ENCODE measurements around the gene KCNJ14. TPM values are rescaled to one million over a fixed set of nuclear protein-coding genes. Genes with fewer than 3 reads are reported as not detected.

The KCNJ14 gene
- total and polyA plus RNA-seq, 5 donors from 2014 or later, result 0.03 to 2.2 (median 0.23) TPM; not detected in 1

DNA sequence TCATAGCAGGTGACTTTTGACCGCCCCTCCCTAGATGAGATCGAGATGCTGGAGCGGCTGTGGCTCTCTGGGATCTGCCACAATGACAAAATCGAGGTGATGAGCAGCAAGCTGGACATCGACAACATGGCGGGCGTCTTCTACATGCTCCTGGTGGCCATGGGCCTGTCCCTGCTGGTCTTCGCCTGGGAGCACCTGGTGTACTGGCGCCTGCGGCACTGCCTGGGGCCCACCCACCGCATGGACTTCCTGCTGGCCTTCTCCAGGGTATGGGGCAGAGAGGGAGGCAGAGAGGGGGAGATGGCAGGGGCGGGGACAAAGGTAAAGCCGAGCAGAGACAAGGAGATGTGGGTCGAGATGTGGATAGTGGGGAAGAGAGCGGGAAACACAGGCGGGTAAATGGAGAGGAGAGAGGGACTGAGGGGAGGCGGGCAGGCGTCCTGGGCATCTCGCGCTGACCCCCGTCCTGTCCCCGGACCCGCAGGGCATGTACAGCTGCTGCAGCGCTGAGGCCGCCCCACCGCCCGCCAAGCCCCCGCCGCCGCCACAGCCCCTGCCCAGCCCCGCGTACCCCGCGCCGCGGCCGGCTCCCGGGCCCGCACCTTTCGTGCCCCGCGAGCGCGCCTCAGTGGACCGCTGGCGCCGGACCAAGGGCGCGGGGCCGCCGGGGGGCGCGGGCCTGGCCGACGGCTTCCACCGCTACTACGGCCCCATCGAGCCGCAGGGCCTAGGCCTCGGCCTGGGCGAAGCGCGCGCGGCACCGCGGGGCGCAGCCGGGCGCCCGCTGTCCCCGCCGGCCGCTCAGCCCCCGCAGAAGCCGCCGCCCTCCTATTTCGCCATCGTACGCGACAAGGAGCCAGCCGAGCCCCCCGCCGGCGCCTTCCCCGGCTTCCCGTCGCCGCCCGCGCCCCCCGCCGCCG, 13.0 kb upstream of the KCNJ14 start:
- Mint-ChIP-seq H3K4me1 (peaks cover 0 to 39% (median 16%) of the 10 kb centered on the region in 4 donors), H3K9me3 (no peaks in the 10 kb centered on the region), H3K4me3 (peak overlapping the region in 3 of 4 donors; percentile 58 to 82 (median 67)), H3K36me3 (peaks cover 1% of the 10 kb centered on the region), H3K27ac (no peak overlapping the region), H3K27me3 (peaks cover 52% of the 10 kb centered on the region)
- Histone ChIP-seq H3K4me3 (ENCODE audit: low read depth, low read length) (no peak overlapping the region), H3K27ac (ENCODE audit: insufficient read depth, low read length, poor library complexity, severe bottlenecking) (no peak overlapping the region), H3K36me3 (ENCODE audit: control insufficient read depth, insufficient read depth, low read length) (peaks cover under 1% of the 10 kb centered on the region), H3K27me3 (ENCODE audit: control insufficient read depth, insufficient read depth, low read length) (peaks cover 9% of the 10 kb centered on the region), H3K4me1 (ENCODE audit: control insufficient read depth, insufficient read depth, low read length, poor library complexity, severe bottlenecking) (peaks cover 28% of the 10 kb centered on the region), H3K9me3 (ENCODE audit: control insufficient read depth in 2 of 2, low read length in 2 of 2) (no peaks in the 10 kb centered on the region)
- ATAC-seq (ENCODE audit: low read depth in 2 of 2) (no peak), DNase-seq (no peak)

DNA sequence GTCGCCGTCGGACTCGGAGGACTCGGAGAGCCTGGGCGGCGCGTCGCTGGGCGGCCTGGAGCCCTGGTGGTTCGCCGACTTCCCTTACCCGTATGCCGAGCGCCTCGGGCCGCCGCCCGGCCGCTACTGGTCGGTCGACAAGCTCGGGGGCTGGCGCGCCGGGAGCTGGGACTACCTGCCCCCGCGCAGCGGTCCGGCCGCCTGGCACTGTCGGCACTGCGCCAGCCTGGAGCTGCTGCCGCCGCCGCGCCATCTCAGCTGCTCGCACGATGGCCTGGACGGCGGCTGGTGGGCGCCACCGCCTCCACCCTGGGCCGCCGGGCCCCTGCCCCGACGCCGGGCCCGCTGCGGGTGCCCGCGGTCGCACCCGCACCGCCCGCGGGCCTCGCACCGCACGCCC, 12.1 kb upstream of the KCNJ14 start:
- peaks cover under 1 to 46% (median 20%) of the 10 kb centered on the region in 4 donors for H3K4me1 Mint-ChIP-seq
- Histone ChIP-seq H3K4me3 (ENCODE audit: low read depth, low read length) (no peak overlapping the region), H3K27ac (ENCODE audit: insufficient read depth, low read length, poor library complexity, severe bottlenecking) (no peak overlapping the region), H3K27me3 (ENCODE audit: control insufficient read depth, insufficient read depth, low read length) (peaks cover 8% of the 10 kb centered on the region), H3K9me3 (ENCODE audit: control insufficient read depth in 2 of 2, low read length in 2 of 2) (no peaks in the 10 kb centered on the region), H3K36me3 (ENCODE audit: control insufficient read depth, insufficient read depth, low read length) (peaks cover 9% of the 10 kb centered on the region), H3K4me1 (ENCODE audit: control insufficient read depth, insufficient read depth, low read length, poor library complexity, severe bottlenecking) (peaks cover 28% of the 10 kb centered on the region)
- H3K27me3 Mint-ChIP-seq, result peaks cover 45% of the 10 kb centered on the region
- H3K9me3 Mint-ChIP-seq, result no peaks in the 10 kb centered on the region
- ATAC-seq (ENCODE audit: low read depth in 2 of 2) (no peak), DNase-seq (peak in 1 of 3 donors; percentile 20)
- no peak overlapping the region for H3K4me3 Mint-ChIP-seq
- peaks cover 9% of the 10 kb centered on the region for H3K36me3 Mint-ChIP-seq
- H3K27ac Mint-ChIP-seq, result no peak overlapping the region

DNA sequence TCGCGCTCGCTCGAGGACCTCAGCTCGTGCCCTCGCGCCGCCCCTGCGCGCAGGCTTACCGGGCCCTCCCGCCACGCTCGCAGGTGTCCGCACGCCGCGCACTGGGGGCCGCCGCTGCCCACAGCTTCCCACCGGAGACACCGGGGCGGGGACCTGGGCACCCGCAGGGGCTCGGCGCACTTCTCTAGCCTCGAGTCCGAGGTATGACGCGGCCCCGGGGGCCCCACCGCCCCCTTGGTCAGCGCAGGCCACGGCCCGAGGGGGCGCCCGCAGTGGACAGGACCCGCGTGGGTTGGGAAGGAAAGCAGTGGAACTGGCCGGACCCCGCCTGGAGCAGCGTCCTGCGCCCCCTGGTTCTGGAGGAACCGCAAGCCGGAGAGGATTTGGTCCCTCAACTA, 11.6 kb upstream of the KCNJ14 start:
- Mint-ChIP-seq H3K36me3 (peaks cover 14% of the 10 kb centered on the region), H3K27ac (no peak overlapping the region), H3K9me3 (no peaks in the 10 kb centered on the region), H3K4me1 (peaks cover 4 to 51% (median 24%) of the 10 kb centered on the region in 4 donors), H3K27me3 (peaks cover 40% of the 10 kb centered on the region), H3K4me3 (no peak overlapping the region)
- no peak overlapping the region for H3K4me3 ChIP-seq (ENCODE audit: low read depth, low read length)
- H3K36me3 ChIP-seq (ENCODE audit: control insufficient read depth, insufficient read depth, low read length), result peaks cover 13% of the 10 kb centered on the region
- H3K9me3 ChIP-seq (ENCODE audit: control insufficient read depth in 2 of 2, low read length in 2 of 2), result no peaks in the 10 kb centered on the region
- DNase-seq (no peak), ATAC-seq (ENCODE audit: low read depth in 2 of 2) (no peak)
- peaks cover 28% of the 10 kb centered on the region for H3K4me1 ChIP-seq (ENCODE audit: control insufficient read depth, insufficient read depth, low read length, poor library complexity, severe bottlenecking)
- no peak overlapping the region for H3K27ac ChIP-seq (ENCODE audit: insufficient read depth, low read length, poor library complexity, severe bottlenecking)
- H3K27me3 ChIP-seq (ENCODE audit: control insufficient read depth, insufficient read depth, low read length), result peaks cover 8% of the 10 kb centered on the region

DNA sequence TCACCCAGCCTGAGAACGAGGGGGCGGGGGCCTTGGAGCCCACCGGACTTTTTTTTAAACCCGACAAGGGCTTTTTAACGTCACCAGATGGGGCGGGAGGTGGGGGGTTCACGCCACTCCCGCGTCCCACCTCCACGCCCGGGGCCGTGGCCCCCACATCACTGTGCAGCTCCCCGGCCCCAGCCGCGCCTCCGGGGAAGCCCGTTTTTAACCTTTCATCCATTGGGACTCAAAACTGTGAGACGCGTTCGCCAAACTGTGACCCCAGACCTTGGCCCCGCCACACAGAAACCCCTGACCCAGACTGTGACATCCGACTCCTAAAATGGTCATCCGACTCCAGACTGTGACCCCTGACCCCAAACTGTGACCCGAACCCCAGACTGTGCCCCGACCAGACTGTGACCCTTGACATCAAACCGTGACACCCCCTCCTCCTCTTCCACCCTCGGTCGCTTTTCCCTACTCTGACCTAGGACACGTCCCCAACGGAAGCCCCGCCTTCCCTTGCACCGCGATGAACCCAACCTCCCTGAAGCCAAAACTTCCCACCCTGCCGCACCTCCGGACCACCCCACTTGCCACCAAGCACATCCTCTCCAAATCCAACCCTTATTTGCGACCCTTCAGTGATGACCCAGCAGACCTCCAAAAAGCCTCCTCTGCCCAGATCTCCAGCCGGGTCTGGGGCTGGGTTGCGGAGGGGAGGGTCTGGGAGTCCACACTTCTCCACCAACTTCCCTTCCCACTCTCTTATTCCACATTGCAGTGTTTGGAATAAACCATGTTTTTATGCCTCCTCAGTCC, 11.0 kb upstream of the KCNJ14 start:
- peaks cover 4 to 51% (median 26%) of the 10 kb centered on the region in 4 donors for H3K4me1 Mint-ChIP-seq
- DNase-seq, result no peak
- no peak overlapping the region for H3K27ac ChIP-seq (ENCODE audit: insufficient read depth, low read length, poor library complexity, severe bottlenecking)

DNA sequence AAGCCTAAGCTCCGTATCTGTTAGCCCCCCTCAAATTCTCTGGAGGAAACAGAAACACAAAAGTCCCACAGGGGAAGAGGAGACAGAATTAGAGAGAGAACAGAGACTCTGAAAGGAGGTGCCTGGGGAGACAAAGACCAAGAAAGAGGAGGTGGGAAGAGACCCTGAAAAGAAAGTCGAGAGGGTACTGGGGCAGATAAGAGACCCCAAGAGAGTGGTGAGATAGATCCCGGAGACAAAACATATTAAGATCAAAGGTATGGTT, 10.5 kb upstream of the KCNJ14 start:
- H3K9me3 ChIP-seq (ENCODE audit: control insufficient read depth in 2 of 2, low read length in 2 of 2), result no peaks in the 10 kb centered on the region
- H3K27me3 ChIP-seq (ENCODE audit: control insufficient read depth, insufficient read depth, low read length), result peaks cover 8% of the 10 kb centered on the region
- Mint-ChIP-seq H3K27me3 (peaks cover 40% of the 10 kb centered on the region), H3K36me3 (peaks cover 15% of the 10 kb centered on the region), H3K9me3 (no peaks in the 10 kb centered on the region), H3K4me1 (peaks cover 4 to 51% (median 26%) of the 10 kb centered on the region in 4 donors), H3K4me3 (peak overlapping the region; percentile 85 to 95 (median 94)), H3K27ac (peak overlapping the region; percentile 8 to 96 (median 88))
- no peak overlapping the region for H3K27ac ChIP-seq (ENCODE audit: insufficient read depth, low read length, poor library complexity, severe bottlenecking)
- ATAC-seq (ENCODE audit: low read depth in 2 of 2), result no peak
- peak overlapping the region; percentile 95 for H3K4me3 ChIP-seq (ENCODE audit: low read depth, low read length)
- peaks cover 24% of the 10 kb centered on the region for H3K36me3 ChIP-seq (ENCODE audit: control insufficient read depth, insufficient read depth, low read length)
- DNase-seq, result no peak
- H3K4me1 ChIP-seq (ENCODE audit: control insufficient read depth, insufficient read depth, low read length, poor library complexity, severe bottlenecking), result peaks cover 28% of the 10 kb centered on the region

More for the DNA sequence above, 11.0 kb upstream of the KCNJ14 start:
- Mint-ChIP-seq H3K9me3 (no peaks in the 10 kb centered on the region), H3K27ac (peak overlapping the region; percentile 88 to 96 (median 95)), H3K27me3 (peaks cover 40% of the 10 kb centered on the region), H3K4me3 (peak overlapping the region; percentile 85 to 95 (median 94)), H3K36me3 (peaks cover 15% of the 10 kb centered on the region)
- Histone ChIP-seq H3K4me1 (ENCODE audit: control insufficient read depth, insufficient read depth, low read length, poor library complexity, severe bottlenecking) (peaks cover 28% of the 10 kb centered on the region), H3K4me3 (ENCODE audit: low read depth, low read length) (peak overlapping the region; percentile 95), H3K9me3 (ENCODE audit: control insufficient read depth in 2 of 2, low read length in 2 of 2) (no peaks in the 10 kb centered on the region), H3K27me3 (ENCODE audit: control insufficient read depth, insufficient read depth, low read length) (peaks cover 8% of the 10 kb centered on the region), H3K36me3 (ENCODE audit: control insufficient read depth, insufficient read depth, low read length) (peaks cover 19% of the 10 kb centered on the region)
- ATAC-seq (ENCODE audit: low read depth in 2 of 2), result no peak

DNA sequence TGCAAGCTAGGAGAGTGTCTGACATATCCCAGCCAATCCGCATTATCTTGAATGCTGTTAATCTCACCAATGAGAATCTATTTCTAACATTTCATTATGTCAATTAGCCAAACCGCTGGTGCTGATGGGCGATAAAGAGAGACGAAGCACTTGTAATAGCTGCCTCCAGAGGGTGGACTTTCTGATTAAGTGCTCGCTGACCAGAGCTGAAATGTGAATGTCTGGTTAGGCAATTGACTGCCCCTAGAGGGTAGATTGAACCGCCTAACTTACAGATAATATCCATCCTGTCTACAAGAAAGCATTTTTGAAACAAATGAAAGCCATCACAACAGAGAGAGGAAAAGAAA, 10.1 kb upstream of the KCNJ14 start:
- Mint-ChIP-seq H3K27me3 (peaks cover 38% of the 10 kb centered on the region), H3K4me3 (peak overlapping the region; percentile 85 to 95 (median 94)), H3K9me3 (no peaks in the 10 kb centered on the region), H3K36me3 (peaks cover 15% of the 10 kb centered on the region), H3K4me1 (peaks cover 4 to 51% (median 26%) of the 10 kb centered on the region in 4 donors), H3K27ac (peak overlapping the region; percentile 8 to 96 (median 88))
- Histone ChIP-seq H3K4me3 (ENCODE audit: low read depth, low read length) (peak overlapping the region; percentile 95), H3K9me3 (ENCODE audit: control insufficient read depth in 2 of 2, low read length in 2 of 2) (no peaks in the 10 kb centered on the region), H3K27ac (ENCODE audit: insufficient read depth, low read length, poor library complexity, severe bottlenecking) (peak overlapping the region; percentile 84), H3K27me3 (ENCODE audit: control insufficient read depth, insufficient read depth, low read length) (peaks cover 8% of the 10 kb centered on the region), H3K36me3 (ENCODE audit: control insufficient read depth, insufficient read depth, low read length) (peaks cover 27% of the 10 kb centered on the region), H3K4me1 (ENCODE audit: control insufficient read depth, insufficient read depth, low read length, poor library complexity, severe bottlenecking) (peaks cover 28% of the 10 kb centered on the region)
- DNase-seq, result no peak
- ATAC-seq (ENCODE audit: low read depth in 2 of 2), result peak; percentile 9 to 18

DNA sequence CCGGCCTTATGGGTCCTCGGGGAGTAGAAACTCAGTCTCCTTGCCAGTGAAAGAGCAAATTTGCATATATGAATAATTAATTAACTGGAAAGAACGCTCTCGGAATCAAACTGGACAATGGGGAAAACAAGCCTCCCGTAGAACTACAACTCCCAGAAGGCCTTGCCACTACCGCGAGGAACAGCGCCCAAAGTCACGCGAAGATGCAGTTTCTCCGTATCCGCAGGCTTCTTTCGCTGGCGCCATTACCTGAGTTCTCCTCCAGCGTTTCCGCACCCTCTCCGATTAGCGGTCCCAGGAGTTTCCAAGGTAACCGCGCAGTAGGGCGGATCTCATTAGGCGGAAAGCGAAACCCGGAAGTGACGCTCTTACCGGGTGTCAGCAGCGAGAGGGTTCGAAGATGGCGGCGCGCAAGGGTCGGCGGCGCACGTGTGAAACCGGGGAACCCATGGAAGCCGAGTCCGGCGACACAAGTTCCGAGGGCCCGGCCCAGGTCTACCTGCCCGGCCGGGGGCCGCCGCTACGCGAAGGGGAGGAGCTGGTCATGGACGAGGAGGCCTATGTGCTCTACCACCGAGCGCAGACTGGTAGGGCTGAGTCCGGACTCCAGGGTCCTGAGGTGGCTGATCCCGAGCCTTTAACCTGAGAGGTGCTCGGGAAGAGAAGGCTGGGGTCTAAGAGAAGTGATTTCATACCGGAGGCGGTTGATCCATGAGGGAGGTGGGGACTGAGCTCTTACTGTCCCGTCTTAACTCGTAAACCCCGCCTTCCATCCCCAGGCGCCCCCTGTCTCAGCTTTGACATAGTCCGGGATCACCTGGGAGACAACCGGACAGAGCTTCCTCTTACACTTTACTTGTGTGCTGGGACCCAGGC, 9.5 kb upstream of the KCNJ14 start, which contains the start of gene GRWD1:
Gene GRWD1 (plus strand): TSS at position 378 of the 876 bp plus-strand sequence. CDS start 23 bp downstream, at position 401.
- H3K27me3 ChIP-seq (ENCODE audit: control insufficient read depth, insufficient read depth, low read length), result peaks cover 8% of the 10 kb centered on the region
- Mint-ChIP-seq H3K36me3 (peaks cover 15% of the 10 kb centered on the region), H3K9me3 (no peaks in the 10 kb centered on the region), H3K27ac (peak within 1 kb of the TSS; percentile 8 to 96 (median 88)), H3K4me1 (peaks cover 4 to 51% (median 26%) of the 10 kb centered on the region in 4 donors), H3K4me3 (peak within 1 kb of the TSS; percentile 85 to 95 (median 94)), H3K27me3 (peaks cover 32% of the 10 kb centered on the region)
- ATAC-seq (ENCODE audit: low read depth in 2 of 2) (peak; percentile 95 to 96), DNase-seq (peak; percentile 94 to 99 (median 95))
- H3K4me3 ChIP-seq (ENCODE audit: low read depth, low read length), result peak within 1 kb of the TSS; percentile 95
- no peaks in the 10 kb centered on the region for H3K9me3 ChIP-seq (ENCODE audit: control insufficient read depth in 2 of 2, low read length in 2 of 2)
- H3K36me3 ChIP-seq (ENCODE audit: control insufficient read depth, insufficient read depth, low read length), result peaks cover 33% of the 10 kb centered on the region
- peaks cover 28% of the 10 kb centered on the region for H3K4me1 ChIP-seq (ENCODE audit: control insufficient read depth, insufficient read depth, low read length, poor library complexity, severe bottlenecking)
- H3K27ac ChIP-seq (ENCODE audit: insufficient read depth, low read length, poor library complexity, severe bottlenecking), result peak within 1 kb of the TSS; percentile 84

Measured in CD4-positive, CD25-positive, alpha-beta regulatory T cell (primary cell).